ENCODE measurements around the gene PUSL1.

The PUSL1 gene, protein sequence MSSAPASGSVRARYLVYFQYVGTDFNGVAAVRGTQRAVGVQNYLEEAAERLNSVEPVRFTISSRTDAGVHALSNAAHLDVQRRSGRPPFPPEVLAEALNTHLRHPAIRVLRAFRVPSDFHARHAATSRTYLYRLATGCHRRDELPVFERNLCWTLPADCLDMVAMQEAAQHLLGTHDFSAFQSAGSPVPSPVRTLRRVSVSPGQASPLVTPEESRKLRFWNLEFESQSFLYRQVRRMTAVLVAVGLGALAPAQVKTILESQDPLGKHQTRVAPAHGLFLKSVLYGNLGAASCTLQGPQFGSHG

DNA sequence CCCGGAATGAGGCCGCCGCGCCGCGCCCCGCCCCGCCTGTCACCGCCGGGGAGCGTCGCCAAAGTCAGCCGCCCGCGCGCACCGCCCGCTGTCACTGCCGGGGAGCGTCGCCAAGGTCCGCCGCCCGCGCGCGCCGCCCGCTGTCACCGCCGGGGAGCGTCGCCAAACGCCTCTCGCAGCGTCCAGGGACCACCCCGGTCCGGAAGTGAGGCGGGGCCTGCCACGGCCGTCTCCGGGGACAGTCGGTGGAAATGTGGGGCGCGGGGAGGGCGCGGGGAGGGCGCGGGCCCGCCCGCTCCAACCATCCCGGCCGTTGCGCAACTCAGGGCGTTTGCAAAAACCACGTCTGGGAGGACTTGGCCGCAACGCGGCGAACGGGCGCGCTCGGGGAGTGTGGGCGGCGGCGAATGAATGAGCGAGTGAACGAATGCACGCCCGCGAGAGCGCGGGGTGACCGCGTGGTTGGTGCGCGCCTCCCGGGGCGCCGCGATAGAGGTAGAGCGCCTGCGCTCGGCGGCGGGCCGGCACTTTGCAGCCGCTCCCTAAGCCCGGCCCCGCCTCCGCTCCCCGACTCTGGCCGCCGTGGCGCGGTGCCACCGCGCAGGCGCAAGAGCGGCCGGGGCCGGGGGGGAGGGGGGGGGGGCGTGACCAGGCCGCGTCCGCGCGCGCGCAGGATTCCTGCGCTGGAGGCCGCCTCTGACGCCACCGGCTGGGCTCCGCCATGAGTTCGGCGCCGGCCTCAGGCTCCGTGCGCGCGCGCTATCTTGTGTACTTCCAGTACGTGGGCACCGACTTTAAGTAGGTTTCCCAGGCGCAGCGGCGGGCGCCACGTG, at the start of gene PUSL1, which contains the start of gene ACAP3:
PUSL1 (plus strand) TSS at position 675 of the 833 bp plus-strand sequence; CDS start at position 722, 47 bp downstream.
ACAP3 (minus strand) TSS at position 8 of the 833 bp plus-strand sequence. CDS start 115 bp downstream, outside the sequence.
- DNase-seq (ENCODE audit: low read depth), result peak; percentile 81

DNA sequence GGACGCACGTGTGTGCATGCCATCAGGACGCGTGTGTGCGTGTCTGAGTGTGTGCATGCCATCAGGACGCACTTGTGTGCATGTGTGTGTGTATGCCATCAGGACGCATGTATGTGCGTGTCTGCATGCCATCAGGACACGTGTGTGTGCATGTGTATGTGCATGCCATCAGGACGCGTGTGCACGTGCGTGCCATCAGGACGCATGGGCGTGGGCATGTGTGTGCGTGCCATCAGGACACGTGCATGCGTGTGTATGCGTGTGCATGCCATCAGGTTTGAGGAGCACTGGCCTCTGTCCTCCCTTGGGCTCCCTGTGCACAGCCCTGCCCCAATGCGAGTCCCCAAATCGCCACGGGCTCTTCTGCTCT, 49.3 kb upstream of the PUSL1 start:
- no peak for DNase-seq (ENCODE audit: low read depth)

DNA sequence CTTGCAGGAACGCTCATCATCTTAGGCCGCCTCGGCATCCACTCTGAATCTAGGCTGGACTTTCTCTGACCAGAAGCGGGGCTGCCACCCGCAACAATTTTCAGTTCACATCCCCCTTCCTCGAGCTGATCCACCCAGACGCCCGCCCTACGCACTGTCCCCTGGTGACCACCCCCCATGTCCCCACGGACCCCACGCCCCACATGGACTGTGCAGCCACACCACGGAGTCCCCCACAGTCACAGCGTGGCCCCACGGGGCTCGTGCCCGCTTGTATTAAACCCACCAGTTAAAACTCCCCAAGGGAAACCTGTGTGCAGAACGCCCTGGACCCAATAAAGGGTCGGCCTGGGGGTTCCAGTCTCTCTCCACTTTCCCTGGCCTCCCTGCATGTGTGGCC, 48.9 kb upstream of the PUSL1 start:
- DNase-seq (ENCODE audit: low read depth), result no peak

DNA sequence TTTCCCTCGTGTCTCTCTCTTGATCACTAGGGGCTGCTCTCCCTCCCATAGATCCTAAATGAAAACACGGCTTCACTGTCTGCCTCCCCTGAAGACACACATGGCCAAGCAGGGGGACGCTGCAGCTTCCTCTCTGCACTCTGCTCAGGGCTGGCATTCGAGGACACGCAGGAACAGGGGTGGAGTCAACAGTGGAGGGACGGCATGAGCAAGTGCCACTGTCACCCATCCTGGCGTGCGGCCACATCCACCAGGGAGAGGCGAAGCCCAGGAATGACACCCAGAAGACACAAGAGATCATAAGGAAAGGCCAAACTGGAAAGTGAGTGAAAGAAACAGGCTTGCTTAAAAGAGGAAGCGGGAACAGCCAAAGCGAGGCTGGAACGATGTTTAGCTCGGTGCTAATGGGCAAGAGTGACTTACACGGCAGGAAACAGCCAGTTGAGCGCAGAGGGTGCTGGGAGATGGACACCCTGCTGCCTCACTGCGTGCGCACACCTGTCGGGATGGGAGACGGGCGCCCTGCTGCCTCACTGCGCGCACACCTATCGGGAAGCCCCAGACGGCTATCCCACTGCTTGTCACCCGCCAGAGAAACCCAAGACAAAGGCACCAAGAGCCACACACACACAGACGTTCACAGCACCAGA, 48.3 kb upstream of the PUSL1 start:
- DNase-seq (ENCODE audit: low read depth), result no peak

DNA sequence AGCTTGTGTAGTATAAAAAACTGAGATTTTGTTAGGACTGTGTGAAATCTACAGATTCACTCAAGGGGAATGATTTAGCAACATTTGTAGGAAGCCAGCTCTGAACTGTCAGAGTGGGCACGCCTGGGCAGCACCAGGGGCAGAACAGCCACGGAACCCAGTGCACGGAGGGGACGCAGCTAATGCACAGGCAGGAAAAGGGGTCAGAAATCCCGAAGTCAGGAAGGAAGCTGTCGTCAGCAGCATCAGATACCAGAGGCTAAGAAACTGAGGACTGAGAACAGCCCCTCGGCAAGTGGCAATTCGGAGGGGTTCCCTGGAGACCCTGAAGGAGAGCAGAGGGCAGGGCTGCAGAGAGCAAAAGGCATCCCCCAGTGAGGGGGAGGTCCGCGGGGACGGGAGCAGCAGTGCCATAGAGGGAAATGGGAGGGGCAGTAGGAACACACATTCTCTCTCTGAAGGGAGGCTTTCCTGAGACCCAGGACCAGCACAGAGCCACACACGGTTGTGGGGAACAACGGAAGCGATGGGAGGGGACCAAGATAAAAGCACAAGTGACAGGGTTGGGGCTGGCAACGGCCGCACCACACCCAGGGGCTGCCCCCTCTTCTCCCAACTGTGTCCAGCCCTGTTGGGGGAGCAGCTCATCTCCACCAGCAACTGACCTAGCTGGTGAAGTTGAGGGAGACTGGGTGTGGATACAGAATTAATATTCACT, 47.4 kb upstream of the PUSL1 start:
- DNase-seq (ENCODE audit: low read depth), result no peak

DNA sequence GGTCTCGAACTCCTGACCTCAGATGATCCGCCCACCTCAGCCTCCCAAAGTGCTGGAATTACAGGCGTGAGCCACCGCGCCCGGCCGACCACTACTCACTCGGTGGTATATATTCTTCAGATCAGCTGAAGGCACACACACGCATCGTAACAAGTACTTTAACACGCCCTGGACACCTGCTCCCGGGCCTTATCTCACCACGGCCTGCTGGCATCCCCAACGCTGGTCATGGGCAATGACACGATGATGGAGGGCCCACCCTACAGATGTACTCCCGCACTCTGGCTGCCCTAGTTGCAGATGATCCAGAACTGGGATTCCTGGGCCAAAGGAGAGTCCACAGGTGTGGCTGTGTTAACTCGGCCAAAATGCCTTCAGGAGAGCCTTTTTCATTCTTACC, 46.3 kb upstream of the PUSL1 start:
- no peak for DNase-seq (ENCODE audit: low read depth)

DNA sequence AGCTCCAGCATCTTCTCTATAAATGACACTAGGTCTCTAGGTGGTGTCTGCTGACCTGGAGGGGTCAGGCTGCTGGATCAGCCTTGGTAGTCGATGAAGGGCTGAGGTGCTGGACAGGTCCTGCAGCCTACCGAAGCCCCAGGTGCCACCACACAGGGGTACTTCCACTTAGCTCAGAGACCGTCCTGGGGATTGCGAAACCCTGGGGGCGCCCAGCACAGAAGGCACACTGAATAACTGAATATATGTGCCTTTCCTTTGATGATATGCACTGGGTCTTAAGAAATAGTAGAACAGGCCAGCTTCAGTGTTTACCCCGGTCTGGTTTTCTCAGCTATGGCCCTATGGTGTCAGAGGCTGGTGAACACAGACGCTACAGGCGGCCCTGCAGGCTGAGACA, 45.6 kb upstream of the PUSL1 start:
- DNase-seq (ENCODE audit: low read depth), result no peak

DNA sequence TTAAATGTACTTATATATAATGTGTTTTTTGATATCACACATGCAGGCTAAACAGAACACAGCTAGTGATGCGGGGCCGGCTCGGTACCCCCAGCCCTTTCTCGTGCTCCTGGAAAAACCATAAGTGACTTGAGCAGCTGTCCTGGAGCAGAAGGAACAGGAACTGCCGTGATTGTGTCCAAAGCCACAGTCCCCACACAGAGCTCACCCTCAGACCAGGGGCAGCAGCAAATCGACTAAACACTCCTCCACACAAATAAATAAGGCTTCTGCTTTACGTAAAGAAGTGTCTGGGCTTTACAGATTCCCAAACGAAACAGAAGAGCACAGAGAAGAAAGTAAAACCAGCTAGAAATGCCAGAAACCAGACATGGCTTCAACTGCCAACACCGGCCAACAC, 44.4 kb upstream of the PUSL1 start:
- no peak for DNase-seq (ENCODE audit: low read depth)

DNA sequence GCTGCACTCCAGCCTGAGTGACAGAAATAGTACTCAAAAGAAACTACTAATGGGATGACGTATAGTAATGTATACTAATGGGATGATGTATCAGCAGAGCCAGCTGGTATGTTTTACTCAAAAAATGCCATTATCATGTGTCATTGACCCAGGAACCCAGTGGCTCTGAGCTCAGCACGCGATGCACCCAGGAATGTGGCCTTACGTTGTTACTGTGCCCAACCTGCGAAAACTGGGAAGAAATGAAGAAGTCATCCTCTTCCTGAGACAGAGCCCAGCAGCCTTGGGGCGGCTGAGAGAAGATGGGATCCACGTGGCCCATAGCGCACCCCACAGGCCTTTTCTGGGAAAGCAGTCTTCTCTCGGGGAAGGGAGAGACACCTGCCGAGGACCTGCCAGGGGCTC, 43.5 kb upstream of the PUSL1 start:
- no peak for DNase-seq (ENCODE audit: low read depth)

DNA sequence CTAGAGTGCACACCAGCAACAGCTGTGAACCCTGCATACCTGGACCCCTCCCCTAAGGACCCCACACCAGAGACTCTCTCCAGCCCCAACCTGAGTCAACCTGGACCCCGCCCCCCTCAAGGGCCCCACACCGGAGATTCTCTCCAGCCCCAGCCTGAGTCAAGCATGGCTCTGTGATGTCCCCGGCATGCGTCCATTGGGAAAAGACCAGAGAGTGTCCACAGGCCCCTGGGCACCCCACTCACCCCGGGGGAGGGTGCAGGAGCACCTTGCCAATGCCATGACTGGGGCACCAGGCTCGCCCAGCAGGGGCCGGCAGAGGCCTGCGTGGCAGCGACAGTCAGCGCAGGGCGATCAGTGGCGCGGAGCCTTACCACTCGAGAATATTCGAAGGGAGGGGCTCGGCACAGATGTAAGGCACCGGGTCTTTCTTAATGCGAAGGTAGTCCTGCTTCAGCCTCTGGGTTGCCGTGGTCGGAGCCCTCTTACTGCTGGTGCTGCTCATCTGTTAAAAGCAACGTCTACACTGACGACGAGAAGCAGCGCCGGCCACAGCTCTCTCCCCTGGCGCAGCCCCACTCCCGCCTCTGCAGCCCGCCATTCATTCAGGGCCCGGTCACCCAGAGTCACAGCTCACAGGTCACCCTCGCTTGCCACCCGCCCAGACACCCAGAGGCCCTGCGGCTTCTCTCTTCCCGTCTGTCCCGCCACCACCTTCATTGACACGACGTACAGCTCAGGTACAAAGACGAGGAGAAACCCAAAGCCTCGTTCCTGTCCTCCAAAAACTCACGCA, 40.7 kb upstream of the PUSL1 start:
- DNase-seq (ENCODE audit: low read depth), result no peak

DNA sequence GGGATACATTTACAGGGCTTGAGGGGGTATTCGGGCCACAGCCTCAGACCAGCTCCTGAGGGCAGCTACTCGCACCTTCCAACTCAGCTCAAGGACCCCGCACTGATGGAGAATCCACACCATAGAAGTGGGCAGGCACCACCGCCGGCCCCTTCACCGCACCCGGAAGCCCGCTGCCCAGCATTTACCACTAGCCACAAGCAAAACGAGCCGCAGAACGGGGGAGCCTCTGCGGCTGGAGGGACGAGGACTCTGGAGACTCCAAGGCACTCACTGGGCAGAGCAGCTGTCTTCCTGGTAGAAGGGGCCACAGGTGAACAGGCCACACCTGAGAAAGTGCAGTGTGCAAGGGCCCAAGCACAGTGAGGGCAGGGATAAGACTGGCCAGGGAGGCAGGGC, 40.1 kb upstream of the PUSL1 start:
- DNase-seq (ENCODE audit: low read depth), result no peak

DNA sequence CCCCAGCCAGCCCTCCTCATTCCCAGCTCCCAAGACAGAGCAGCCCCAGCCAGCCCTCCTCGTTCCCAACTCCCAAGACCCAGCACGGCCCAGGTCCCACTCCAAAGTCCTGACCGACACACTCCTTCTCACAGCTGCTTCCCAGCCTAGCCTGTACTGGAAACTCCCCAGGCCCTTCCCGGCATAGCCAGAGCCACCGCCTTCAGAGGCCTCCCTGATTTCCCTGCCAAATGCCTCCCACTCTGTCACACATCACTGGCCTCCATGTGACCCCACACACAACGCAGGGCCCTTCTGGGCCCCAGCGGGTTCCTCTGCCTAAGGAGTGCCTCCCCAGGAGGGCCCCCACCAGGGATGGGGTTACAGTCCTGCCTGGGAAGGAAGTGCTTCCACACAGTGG, 37.6 kb upstream of the PUSL1 start:
- no peak for DNase-seq (ENCODE audit: low read depth)

DNA sequence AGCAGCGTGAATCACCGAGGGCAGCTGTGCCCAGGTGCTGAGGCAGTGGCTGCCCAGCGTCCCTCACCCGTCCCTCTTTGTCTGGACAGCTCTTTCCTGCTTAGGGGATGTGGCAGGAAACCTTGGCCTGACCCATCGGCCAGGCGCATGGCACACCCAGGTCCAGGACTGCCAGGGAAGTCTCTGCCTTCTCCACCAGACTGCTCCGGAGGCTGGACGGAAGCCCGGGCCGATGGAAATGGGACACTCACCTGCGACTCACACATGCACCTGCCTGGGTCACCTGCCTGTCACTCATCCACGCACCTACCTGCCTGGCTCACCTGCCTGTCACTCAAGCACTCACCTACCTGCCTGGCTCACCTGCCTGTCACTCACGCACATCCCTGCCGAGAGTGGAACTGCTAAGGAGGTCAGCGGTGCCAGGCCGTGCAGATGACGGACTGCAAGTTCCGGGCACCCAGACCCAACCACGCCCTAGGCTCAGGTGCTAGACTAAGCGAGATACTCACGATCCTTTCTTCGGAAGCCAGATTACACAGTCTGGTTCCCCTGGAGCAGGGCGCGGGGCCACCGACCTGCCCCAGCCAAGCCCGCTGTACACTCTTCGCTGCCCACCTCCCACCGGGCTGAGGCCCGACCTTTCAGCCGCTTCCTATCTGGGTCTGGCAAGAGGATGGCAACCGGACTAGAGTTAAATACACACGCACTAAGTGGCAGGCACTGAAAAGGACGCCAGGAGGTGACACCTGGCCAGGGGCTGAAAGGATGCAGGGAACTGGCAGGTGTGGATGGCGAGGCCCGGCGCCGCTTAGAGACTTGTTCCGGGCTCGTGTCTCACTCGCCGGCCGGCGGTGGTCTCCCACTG, 35.8 kb upstream of the PUSL1 start:
- DNase-seq (ENCODE audit: low read depth), result no peak

DNA sequence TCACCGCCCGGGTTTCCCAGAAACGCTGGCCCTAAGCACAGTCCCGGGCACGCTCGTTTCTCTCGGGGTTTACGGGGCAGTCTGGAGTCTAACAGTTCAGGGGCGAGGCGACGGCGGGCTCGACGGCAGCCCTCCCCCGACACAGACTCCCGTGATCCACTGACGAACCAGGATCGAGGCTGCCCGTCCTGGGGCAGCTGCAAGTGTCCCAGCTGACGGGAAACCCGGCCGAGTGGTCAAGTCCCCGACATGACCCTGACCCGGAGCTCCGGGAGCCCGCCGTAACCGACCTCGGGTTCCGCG, 35.2 kb upstream of the PUSL1 start:
- DNase-seq (ENCODE audit: low read depth), result no peak

DNA sequence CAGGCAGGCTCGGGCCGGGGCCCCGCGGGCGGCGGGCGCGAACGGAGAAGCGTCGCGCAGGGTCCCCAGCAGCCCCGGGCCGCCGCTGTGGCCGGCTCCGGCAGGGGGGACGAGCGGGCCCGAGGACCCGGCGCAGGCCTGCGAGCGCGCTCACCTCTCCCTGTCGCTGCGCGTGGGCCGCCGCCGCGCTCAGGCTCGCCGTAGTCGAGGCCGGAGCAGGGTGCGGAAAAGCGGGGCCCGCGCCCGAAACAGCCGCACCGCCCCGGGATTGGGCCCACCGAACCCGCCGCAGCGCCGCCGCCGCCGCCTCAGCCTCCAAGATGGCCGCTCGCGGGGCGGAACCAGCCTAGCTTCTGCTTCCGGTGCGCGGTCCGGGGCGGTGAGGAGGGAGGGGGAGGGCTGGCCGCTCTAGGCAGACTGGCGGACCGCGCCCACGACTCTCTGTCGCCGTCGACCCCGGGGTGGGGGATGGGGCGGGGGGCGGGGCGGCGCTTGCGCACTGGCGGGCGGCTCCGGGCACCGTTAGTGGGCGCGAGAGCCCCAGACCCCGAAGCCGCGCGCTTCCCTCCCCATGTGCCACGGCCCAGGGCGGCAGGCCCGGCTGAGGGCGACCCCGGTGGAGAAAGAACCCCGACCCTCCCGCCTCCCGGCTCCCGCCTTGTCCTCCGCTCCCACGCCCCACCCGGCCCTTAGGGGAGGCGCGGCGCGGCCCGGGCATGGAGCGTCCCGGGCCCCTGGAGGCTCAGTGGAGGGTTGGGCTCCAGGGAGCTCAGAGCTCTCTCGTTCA, 34.7 kb upstream of the PUSL1 start, which contains the start of gene UBE2J2:
UBE2J2 (minus strand) TSS at position 343 of the 787 bp plus-strand sequence. CDS start 5,862 bp downstream, outside the sequence.
- peak; percentile 91 for DNase-seq (ENCODE audit: low read depth)

DNA sequence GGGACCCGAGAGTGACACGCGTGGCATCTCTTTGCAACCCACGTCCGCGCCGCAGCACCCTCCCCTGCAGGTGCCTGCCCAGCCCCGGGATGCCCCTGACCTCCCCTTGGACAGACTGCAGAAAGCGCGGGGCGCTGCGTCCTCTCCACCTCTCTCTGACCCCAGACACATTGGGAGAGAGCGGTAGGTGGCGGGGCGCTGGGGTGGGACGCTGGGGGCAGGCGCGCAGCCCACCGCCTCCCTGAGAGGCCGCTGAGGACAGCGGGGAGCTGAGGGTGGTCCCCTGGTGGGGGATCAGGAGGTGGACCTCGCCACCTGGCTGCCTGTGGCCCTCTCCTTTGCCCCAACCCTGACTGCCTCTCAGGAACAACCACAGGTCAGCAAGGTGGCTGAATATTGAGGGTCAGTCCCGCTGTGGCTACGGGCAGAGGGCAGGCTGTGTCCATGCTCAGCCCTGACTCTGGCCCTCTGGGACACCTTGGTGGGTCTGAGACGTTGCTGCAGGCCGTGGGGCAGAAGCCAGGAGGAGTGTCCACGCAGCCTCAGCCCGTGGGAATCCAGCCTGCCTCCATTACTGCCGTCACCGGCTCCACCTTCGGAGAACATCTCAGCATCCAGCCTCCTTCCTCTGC, 34.0 kb upstream of the PUSL1 start:
- DNase-seq (ENCODE audit: low read depth), result no peak

DNA sequence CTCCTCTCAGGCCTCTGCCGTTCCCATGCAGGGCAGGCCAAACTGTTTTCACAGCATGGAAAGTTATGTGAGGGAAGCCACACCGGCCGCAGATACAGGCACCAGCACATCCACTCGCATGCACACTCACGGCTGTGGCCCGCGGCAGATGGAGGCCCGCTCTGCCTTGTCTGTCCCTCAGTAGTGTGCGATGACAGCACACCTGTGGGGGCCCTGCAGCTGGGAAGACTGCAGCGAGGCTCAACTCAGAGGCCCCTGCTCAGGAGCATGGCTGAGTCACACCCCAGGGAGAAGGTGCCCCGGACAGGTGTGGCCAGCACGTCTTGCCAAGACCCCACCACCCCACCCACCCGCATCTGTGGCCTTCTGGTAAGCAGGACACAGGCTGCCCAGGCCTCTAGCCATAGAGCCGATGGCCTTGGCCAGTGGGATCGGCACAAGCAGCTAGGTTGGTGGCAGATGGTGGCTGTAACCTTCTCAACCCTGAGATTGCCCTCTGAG, 33.4 kb upstream of the PUSL1 start:
- DNase-seq (ENCODE audit: low read depth), result no peak

DNA sequence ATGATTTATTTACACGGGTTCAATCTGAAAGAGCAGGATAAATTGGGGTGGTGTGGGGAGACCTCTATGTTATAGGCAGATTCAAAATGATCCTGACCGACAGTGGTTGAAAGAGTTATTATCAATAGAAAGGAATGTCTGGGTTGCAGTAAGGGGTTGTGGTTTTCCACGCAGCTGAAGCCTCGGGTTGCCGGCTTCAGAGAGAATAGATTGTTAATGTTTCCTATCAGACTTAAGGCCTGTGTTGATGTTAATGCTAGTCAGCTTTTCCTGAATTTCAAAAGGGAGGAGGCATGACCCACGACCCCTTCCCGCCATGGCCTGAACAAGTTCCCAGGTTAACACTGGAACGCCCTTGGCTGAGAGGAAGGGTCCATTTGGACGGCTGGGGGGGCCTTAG, 32.6 kb upstream of the PUSL1 start:
- no peak for DNase-seq (ENCODE audit: low read depth)

DNA sequence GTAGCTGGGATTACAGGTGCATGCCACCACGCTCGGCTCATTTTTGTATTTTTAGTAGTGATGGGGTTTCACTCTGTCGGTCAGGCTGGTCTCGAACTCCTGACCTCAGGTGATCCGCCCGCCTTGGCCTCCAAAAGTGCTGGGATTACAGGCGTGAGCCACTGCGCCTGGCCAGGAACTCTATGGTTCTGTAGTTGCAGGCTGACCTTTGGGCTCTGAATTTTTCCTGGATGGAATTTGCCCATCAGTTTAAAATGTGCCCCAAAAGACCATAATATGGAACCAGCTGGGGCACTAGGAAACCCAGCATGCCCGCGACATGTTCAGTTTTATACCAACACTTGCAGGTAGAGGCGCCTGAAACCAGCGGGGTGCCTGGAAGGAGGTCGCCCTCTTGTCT, 29.8 kb upstream of the PUSL1 start:
- no peak for DNase-seq (ENCODE audit: low read depth)

Data from activated T-helper 9 cell treated with anti-CD3 and anti-CD28 coated beads, Interleukin-2, amount 50 U/mL, for 16 hours (primary cell).